Right ventricle myocardium inferior (tissue), 1 donor: ENCODE results near the gene EME2. TPM values are rescaled to one million over a fixed set of nuclear protein-coding genes. Genes with fewer than 3 reads are reported as not detected.

Experiments
- ATAC-seq: fragments of 200-7000 bp; cut with Tn5 transposase; one replicate; pipeline ENCODE4 v1.9.1; 2020; ENCODE audit warnings: mild to moderate bottlenecking, moderate library complexity
- DNase-seq: peaks from one replicate; pipeline ENCODE4 v3.0.0; 2021; ENCODE audit errors: missing footprints
- intact Hi-C: fragments of 100-400 bp; cut with DNase I; formaldehyde crosslinking; loops from one replicate; pipeline ENCODE4 v1.11.0; 2022
- total RNA-seq: library from RNA; stranded (reverse); fragmentation: NEBNext Ultra II Directional; extraction: Animal tissue kit (Norgen Biotek cat#: 25700); gene quantifications from one replicate; pipeline ENCODE4 v1.2.1, GENCODE V29; 2021
- donor health status: DM: no; HTN: yes; CAD: no; lungs with severe emphysema.

Gene EME2
- total RNA-seq, 1 donor from 2014 or later = 8.2 TPM

DNA sequence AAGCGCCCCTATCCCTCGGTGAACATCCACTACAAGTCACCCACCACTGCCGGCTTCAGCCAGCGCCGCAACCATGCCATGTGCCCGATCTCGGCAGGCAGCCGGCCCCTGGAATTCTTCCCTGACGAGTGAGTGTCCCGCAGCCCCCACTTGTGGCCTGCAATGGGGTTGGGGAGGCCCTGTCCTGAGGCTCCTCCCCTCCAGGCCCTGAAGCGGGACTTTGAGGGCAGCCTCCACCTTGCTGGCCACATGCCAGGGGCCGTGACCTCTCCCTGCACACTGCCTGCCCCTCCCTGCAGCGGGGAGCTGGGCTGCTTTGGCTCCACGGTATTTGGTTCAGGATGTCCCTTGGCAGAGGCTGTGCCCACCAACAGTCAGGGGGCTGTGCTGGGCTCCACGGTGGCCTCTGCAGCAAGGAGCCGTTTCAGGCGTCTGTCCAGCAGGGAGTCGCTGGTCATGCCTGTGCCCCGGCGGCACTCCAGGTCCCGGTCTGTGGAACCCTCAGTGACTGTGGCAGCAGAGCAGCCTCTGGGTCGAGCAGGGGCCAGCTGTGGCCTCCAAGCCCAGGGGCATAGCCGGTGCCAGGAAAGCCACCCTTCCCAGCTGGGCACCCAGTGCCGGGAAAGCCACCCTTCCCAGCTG, 9.6 kb upstream of the EME2 start:
- ATAC-seq (no peak), DNase-seq (no peak)
- intact Hi-C loops = no loop called here

DNA sequence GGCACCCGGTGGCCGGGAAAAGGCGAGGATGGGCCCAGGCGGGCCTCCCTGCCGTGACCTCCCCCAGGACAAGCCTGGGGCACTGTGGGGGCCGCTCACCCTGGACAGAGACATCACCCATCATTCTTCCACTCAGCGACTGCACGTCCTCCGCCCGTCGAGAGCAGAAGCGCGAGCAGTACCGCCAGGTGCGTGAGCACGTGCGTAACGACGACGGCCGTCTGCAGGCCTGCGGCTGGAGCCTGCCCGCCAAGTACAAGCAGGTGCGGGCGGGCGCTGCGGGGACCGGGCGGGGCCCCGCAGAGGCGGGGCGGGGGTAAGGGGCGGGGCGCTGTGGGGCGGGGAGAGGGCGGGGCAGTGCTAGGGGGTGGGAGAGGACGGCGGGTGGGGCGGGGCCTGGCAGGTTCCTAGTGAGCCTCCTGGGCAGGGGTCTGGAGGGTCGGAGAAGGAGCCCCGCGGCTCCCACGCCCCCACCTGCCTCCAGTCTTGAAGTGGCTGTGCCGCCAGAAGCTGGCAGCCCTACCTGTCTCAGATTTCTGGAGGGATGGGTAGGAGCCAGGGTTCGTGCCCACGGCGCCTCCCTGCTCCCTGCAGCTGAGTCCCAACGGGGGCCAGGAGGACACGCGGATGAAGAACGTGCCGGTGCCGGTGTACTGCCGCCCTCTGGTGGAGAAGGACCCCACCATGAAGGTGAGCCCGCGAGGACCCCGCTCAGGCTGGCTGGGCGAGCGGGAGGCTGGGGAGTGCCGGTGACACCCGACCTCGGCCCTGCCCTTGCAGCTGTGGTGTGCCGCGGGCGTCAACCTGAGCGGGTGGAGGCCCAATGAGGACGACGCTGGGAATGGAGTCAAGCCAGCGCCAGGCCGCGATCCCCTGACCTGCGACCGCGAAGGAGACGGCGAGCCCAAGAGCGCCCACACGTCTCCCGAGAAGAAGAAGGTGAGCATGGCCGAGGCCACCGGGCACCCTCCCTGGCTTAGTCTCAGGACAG, 8.8 kb upstream of the EME2 start:
- ATAC-seq (peak; percentile 10), DNase-seq (no peak)
- intact Hi-C loops = no loop called here

DNA sequence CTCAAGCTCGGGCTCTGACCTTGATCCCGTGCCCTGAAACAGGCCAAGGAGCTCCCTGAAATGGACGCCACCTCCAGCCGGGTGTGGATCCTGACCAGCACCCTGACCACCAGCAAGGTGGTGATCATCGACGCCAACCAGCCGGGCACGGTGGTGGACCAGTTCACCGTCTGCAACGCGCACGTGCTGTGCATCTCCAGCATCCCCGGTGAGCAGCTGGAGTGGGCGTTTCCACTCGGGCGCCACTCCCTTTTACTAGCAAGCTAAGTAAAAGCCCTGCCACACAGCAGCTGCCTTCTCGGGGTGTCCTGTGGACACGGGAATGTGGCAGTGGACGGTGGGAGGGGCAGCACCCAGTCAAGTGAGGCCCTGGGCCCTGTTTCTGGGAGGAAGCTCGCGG, 7.6 kb upstream of the EME2 start:
- no peak for DNase-seq
- intact Hi-C loops = no loop called here
- ATAC-seq = no peak

DNA sequence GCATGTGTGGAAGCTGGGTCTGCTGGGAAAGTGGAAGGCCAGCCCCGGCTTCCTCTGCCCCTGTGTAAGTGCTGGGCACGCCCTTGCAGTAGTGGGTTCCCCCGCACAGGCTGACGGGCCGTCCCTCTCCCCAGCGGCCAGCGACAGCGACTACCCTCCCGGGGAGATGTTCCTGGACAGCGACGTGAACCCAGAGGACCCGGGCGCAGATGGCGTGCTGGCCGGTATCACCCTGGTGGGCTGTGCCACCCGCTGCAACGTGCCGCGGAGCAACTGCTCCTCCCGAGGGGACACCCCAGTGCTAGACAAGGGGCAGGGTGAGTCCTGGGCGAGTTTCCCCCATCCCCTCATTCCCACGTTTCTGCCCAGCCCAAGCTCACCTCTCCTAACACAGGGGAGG, 6.8 kb upstream of the EME2 start:
- no peak for DNase-seq
- no peak for ATAC-seq
- intact Hi-C loops = no loop called here

DNA sequence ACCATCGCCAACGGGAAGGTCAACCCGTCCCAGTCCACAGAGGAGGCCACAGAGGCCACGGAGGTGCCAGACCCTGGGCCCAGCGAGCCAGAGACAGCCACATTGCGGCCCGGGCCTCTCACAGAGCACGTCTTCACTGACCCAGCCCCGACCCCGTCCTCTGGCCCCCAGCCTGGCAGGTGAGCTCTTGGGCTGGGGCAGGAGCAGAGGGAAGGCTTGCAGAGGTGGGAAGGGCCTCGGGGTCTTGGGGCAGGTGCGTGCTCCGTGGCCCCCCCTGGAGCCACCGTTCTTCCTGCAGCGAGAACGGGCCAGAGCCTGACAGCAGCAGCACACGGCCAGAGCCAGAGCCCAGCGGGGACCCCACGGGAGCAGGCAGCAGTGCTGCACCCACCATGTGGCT, 6.4 kb upstream of the EME2 start:
- intact Hi-C loops = no loop called here
- ATAC-seq = no peak
- no peak for DNase-seq

DNA sequence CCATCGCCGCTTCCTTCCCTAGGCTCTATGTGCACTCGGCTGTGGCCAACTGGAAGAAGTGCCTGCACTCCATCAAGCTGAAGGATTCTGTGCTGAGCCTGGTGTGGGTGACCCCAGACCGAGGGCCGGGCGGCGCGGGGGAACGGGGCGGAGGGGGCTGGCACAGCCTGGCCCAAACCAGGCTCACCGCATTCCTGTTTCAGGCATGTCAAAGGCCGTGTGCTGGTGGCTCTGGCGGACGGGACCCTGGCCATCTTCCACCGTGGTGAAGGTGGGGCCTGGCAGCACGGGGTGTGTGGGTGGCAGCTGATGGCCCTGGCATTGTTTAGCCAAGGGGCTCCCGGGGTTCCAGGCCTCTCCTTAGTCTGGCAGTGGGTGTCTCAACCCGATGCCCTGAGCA, 5.9 kb upstream of the EME2 start:
- intact Hi-C loops = no loop called here
- ATAC-seq (no peak), DNase-seq (no peak)

DNA sequence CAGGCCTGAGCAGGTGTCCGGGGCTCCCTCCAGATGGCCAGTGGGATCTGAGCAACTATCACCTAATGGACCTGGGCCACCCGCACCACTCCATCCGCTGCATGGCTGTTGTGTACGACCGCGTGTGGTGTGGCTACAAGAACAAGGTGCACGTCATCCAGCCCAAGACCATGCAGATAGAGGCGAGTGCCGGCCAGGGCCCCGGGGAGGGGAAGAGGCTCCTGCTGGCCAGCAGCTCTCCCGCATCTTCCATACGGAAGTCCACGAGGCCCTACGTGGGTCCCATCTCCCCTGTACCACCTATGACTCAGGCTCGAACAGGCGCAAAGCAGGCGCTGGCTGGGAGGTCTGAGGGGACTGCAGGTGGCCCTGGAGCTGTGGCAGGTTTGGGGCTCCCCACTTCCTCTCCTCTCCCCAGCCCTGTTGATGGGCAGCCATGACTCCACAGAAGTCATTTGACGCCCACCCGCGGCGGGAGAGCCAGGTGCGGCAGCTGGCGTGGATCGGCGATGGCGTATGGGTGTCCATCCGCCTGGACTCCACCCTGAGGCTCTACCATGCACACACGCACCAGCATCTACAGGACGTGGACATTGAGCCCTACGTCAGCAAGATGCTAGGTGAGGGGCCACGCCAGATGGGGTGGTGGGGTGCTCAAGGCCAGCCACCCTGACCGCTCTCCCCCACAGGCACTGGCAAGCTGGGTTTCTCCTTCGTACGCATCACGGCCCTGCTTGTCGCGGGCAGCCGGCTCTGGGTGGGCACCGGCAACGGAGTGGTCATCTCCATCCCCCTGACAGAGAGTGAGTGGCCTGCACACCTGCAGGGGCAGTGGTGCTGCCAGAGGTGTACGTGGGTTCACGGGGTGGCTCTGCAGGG, 5.3 kb upstream of the EME2 start:
- intact Hi-C loops = no loop called here
- DNase-seq = no peak

DNA sequence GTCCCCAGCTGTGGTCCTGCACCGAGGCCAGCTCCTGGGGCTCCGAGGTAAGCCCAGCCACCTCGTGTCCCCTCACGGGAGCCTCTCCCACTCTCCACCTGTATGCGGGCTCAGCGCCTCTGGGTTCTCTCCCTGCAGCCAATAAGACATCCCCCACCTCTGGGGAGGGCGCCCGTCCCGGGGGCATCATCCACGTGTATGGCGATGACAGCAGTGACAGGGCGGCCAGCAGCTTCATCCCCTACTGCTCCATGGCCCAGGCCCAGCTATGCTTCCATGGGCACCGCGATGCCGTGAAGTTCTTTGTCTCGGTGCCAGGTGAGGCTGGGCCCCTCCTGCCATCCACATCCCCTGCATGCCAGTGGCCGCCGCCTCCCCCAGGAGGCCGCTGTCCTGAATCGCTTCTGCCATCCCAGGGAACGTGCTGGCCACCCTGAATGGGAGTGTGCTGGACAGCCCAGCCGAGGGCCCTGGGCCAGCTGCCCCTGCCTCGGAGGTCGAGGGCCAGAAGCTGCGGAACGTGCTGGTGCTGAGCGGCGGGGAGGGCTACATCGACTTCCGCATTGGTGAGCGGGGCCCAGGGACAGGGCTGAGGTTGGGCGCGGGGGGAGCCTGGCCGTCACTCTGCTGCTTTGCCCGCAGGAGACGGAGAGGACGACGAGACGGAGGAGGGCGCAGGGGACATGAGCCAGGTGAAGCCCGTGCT, 4.4 kb upstream of the EME2 start:
- intact Hi-C loops = no loop called here
- DNase-seq (no peak), ATAC-seq (no peak)

More for the DNA sequence above, 5.3 kb upstream of the EME2 start:
- no peak for ATAC-seq

DNA sequence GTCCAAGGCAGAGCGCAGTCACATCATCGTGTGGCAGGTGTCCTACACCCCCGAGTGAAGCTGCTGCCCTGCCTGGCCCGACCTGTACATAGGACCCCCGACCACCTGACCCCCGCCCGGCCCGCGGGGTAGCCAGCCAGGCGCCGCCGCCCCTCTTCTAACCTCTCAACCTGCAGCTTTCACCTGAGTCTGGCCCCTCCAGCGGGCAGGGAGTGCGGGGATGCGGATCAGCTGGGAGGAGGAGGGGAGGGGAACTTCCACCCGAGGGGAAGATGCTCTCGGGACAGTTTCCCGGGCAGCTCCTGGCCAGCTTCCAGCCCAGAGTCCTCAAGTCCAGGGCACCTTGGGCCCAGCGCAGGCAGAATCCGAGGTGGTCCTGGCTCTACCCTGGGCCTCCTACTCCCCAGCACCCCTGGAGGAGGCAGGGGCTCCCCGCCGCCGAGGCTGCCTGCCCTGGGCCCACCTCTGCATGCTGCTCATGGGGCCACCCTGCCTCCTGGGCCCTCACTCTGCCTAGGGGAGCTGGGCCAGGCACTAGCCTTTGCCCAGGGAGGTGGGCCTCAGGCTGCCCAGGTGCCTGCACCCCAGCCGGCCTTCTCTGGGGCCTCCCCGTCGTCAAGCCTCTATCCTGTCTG, 3.7 kb upstream of the EME2 start:
- ATAC-seq (no peak), DNase-seq (no peak)
- intact Hi-C loops = no loop called here

DNA sequence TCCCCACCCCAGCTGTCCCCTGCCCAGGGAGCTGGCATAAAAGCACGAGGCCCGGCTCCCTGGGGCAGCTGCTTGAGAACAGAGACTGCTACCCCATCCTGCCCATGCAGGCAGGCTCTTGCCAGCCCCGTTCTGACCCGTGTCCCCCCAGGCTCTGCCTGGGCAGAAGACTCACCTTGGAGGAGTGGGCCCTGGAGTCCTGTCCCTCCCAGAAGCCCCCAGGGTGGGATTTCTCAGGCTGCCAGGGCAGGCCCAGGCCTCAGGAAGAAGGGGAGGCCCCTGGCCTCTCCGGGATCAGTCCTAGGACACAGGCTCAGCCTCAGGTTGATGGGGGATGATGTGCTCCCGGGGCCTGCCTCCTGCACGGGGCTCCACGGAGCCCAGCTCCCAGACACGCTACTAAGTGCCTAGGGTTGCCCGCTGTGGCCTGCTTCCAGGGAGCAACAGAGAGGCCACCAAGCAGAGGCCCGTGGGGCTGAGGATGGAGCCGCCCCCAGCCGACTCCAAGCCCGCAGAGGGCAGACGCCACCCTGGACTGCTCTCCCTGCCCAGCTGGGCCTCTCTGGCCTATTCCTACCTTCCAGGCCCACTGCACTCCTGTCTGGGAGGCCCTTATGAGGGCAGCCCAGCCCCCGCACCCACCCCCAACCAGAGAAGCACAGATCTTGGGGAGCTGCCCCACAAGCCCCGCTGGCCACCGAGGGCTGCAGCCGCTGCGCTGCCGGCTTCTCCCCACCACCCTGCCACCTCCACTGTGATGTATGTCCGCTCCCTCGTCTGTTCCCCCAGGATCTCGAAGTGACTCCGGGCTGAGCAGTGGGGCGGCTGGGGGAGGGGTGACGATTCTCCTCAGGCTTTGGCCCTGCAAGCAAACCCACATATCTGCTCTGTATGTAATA, 3.0 kb upstream of the EME2 start:
- intact Hi-C loops = no loop called here
- DNase-seq (no peak), ATAC-seq (no peak)

DNA sequence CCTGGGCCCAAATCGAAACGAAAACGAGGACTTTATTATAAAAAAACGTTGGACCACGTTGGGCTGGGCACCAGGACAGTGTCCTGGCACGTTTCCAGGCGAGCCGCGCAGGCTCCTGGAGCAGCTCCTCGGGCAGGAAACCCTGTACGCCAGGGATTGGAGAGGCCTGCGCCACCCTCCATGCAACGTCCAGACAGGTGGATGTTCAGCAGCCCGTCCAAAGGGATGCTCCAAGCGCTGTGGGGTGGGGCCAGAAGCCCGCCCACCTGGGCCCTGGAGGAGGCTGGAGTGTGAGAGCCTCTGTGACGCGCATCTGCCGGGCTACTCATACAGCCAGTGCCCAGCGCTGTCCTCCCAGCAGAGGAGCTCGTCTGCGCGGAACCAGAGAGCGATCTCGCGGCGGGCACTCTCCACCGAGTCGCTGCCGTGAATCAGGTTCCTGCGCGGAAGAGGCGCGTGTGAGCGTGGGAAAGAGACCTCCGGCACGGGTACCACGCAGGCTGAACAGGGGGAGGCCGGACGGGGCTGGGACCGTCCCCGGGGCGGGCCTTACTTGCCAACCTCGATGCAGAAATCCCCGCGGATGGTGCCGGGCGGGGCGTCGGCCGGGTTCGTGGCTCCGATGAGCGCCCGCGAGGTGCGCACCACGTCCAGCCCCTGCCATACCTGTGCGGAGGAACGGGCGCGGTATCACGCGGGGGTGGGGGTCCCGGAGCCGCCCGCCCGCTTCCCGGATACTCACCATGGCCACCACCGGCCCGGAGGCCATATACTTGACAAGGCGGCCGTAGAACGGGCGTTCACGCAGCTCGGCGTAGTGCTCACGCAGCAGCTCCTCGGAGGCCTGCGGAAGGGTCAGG, 2.1 kb upstream of the EME2 start:
- DNase-seq = no peak
- peak; percentile 11 for ATAC-seq
- intact Hi-C loops = no loop called here

DNA sequence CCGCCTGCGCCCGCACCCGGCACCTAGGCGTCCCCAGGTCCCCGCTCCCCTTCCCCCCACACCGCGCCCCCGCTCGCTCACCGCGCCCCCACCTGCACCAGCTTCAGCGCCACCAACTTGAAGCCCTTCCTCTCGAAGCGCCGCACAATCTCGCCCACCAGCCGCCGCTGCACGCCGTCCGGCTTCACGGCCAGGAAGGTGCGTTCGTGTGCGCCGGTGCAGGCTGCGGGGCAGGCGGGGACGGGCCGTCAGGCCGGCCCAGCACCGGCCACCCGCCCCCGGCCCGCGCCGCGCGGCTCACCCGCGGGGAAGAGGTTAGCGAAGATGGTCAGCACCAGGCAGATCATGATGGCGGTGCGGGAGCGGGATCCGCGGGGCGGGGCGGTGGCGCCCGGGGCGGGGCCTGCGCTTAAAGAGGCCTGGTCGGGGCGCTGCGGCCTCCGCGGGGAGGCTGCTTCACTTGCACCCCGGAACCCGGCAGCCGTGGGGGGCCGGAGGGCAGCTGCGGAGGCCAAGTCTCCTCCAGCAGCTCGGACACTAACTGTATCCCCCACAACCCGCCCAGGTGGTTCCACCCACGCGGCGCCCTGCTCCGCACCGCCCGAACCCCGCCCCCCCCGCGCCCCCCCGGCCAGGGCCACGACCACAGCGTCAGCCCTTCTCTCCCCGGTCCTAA, 1.3 kb upstream of the EME2 start, which contains the start of gene NME3:
TSS of gene NME3 (minus strand) at position 356 of the 676 bp plus-strand sequence. CDS start at position 347, 9 bp downstream.
- peak; percentile 65 for ATAC-seq
- DNase-seq = peak; percentile 93
- intact Hi-C loops = no loop called here

DNA sequence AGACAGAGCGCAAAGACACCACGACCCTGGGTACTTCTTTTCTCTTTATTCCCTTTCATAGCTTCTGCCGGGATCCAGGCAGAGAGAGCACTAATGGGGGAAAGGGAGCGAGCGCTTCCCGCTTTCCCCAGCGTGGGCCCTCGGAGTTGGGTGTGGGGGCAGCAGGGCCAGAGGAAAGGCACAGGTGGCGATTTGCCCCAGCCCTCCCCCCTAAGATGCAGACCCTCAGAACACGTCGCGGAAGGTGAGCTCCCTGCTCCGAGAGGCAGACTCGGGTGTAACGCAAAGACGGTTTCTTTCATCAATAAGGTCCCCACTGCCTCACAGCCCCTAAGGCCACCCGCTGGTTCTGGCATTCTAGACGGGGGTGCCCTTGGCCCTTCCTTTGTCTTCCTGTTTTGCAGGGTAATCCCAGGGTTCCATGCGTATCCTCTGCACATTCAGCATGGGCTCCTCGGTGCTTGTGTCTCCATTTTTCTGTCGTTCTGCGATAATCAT, 697 bp upstream of the EME2 start:
- no peak for DNase-seq
- ATAC-seq = no peak
- intact Hi-C loops = no loop called here

DNA sequence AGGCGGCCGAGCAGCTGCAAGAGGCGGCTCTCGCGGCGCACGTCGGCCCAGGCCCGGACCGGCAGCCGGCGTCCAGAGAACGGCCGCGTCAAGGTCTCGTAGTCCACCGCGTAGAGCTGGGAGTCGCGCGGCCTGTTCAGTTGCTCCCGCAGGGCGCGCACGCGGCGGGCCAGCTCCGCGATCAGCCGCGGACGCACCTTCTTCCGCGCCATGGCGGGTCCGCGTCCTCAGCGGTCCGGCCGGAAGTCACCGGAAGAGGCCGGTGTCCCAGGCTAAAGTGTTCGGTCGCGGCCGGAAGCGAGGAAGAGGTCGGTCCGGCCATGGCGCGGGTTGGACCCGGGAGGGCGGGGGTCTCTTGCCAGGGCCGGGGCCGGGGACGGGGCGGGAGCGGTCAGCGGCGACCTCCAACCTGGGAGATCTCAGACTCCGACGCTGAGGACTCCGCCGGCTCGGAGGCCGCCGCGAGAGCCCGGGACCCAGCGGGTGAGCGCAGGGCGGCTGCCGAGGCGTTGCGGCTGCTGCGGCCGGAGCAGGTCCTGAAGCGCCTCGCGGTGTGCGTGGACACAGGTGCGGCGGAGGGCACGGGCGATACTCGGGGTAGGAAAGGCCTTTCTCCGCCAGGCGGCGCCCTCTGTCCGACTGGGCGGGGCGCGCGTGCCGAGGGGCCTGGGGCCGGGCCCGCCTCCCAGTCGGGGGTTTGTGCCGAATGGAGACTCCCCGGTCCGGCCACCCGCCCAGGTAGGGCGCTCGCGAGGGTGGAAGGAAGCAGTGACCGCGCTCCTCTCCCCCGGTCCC, 495 bp downstream of the EME2 start, which contains the start of gene MRPS34:
TSS of gene MRPS34 (minus strand) at position 227 of the 795 bp plus-strand sequence. CDS start at position 212, 15 bp downstream.
- DNase-seq (peak; percentile 93), ATAC-seq (peak; percentile 70)
- intact Hi-C loops = no loop called here
